ENCODE data around the gene CP. TPM values are rescaled to one million over a fixed set of nuclear protein-coding genes. Genes with fewer than 3 reads are reported as not detected.

CP gene
- polyA plus RNA-seq, 1 donor (not counting 4 experiments of a cell fraction or from before 2014, with no cell fraction given), result 0.03 TPM

GRCh38 chr3:149212386-149212785, 9.2 kb downstream of the CP start:
- no peaks in the 10 kb centered on the region for H3K36me3 ChIP-seq (ENCODE audit: control insufficient read depth in 2 of 2, extremely low read depth in 1 of 2, insufficient read depth in 2 of 2, low read length in 2 of 2)
- no peaks in the 10 kb centered on the region for H3K79me2 ChIP-seq (ENCODE audit: control insufficient read depth, insufficient read depth, low read length)
- H3K27ac ChIP-seq (ENCODE audit: control insufficient read depth, insufficient read depth, low read length), result no peak overlapping the region
- DNase-seq (ENCODE audit: low read depth, low spot score) (no peak), FAIRE-seq (no peak)
- no peak for TF ChIP-seq CTCF (optimal IDR thresholded peaks at IDR 0.05 in 1 of 3, IDR thresholded peaks at IDR 0.05 in 1 of 3, conservative IDR thresholded peaks at IDR 0.05 in 1 of 3; ENCODE audit: extremely low read depth in 1 of 3, insufficient read depth in 2 of 3, low read length in 3 of 3)
- TF ChIP-seq EZH2 (IDR thresholded peaks at IDR 0.05; ENCODE audit: low read length), result no peak
- no peaks in the 10 kb centered on the region for H3K9me1 ChIP-seq (ENCODE audit: control insufficient read depth, extremely low read depth, insufficient read depth, low read length)
- no peak overlapping the region for H2AFZ ChIP-seq (ENCODE audit: control insufficient read depth, low read length)
- H3K9me3 ChIP-seq (ENCODE audit: control insufficient read depth, low read depth, low read length), result no peaks in the 10 kb centered on the region
- H3K4me2 ChIP-seq (ENCODE audit: control insufficient read depth, extremely low read depth, insufficient read depth, low read depth, low read length), result no peak overlapping the region
- no peaks in the 10 kb centered on the region for H4K20me1 ChIP-seq (ENCODE audit: control insufficient read depth, extremely low read depth, insufficient read depth, low read length)
- dilution Hi-C loops (cut with MboI; ENCODE audit: extremely low pct_ligation_motif_present, low sequenced_read_pairs), result no loop called here
- no peaks in the 10 kb centered on the region for H3K4me1 ChIP-seq (ENCODE audit: control insufficient read depth, extremely low read depth, insufficient read depth, low read length)
- no peak overlapping the region for H3K4me3 ChIP-seq (ENCODE audit: control insufficient read depth in 2 of 3, extremely low read depth in 1 of 3, insufficient read depth in 2 of 3, low read depth in 1 of 3, low read length in 3 of 3)
- H3K9ac ChIP-seq (ENCODE audit: control insufficient read depth, extremely low read depth, insufficient read depth, low read length), result no peak overlapping the region
- H3K27me3 ChIP-seq (ENCODE audit: control insufficient read depth, extremely low read depth, insufficient read depth, low read length), result no peaks in the 10 kb centered on the region

DNA sequence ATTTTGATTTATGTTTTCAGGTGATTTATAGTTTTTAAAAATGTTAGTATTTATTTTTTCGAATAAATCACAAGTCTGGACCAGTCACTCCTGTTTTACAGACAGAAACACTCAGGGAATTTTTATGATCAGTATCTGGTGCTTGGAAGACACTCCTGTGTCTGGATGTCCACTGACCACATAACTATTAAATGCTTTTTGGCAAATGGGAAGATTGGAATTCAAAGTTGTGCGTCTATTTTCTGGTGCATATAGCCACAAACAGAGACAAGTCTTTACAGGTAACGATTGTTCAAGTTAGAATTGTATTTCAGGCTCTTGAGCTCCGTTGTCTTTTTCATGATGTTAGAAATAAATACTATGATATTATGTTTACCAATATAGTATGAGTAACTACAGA, 12.2 kb downstream of the CP start:
- Histone ChIP-seq H3K4me1 (ENCODE audit: control insufficient read depth, extremely low read depth, insufficient read depth, low read length) (no peaks in the 10 kb centered on the region), H3K27ac (ENCODE audit: control insufficient read depth, insufficient read depth, low read length) (no peak overlapping the region), H3K36me3 (ENCODE audit: control insufficient read depth in 2 of 2, extremely low read depth in 1 of 2, insufficient read depth in 2 of 2, low read length in 2 of 2) (no peaks in the 10 kb centered on the region), H3K27me3 (ENCODE audit: control insufficient read depth, extremely low read depth, insufficient read depth, low read length) (no peaks in the 10 kb centered on the region), H3K4me3 (ENCODE audit: control insufficient read depth in 2 of 3, extremely low read depth in 1 of 3, insufficient read depth in 2 of 3, low read depth in 1 of 3, low read length in 3 of 3) (no peak overlapping the region), H3K9me1 (ENCODE audit: control insufficient read depth, extremely low read depth, insufficient read depth, low read length) (no peaks in the 10 kb centered on the region), H3K4me2 (ENCODE audit: control insufficient read depth, extremely low read depth, insufficient read depth, low read depth, low read length) (no peak overlapping the region), H2AFZ (ENCODE audit: control insufficient read depth, low read length) (peak overlapping the region; percentile 15), H3K9ac (ENCODE audit: control insufficient read depth, extremely low read depth, insufficient read depth, low read length) (no peak overlapping the region), H4K20me1 (ENCODE audit: control insufficient read depth, extremely low read depth, insufficient read depth, low read length) (no peaks in the 10 kb centered on the region), H3K9me3 (ENCODE audit: control insufficient read depth, low read depth, low read length) (no peaks in the 10 kb centered on the region), H3K79me2 (ENCODE audit: control insufficient read depth, insufficient read depth, low read length) (no peaks in the 10 kb centered on the region)
- dilution Hi-C loops (cut with MboI; ENCODE audit: extremely low pct_ligation_motif_present, low sequenced_read_pairs), result no loop called here
- FAIRE-seq, result no peak
- no peak for DNase-seq (ENCODE audit: low read depth, low spot score)
- no peak for TF ChIP-seq EZH2 (IDR thresholded peaks at IDR 0.05; ENCODE audit: low read length)
- no peak for TF ChIP-seq CTCF (optimal IDR thresholded peaks at IDR 0.05 in 1 of 3, IDR thresholded peaks at IDR 0.05 in 1 of 3, conservative IDR thresholded peaks at IDR 0.05 in 1 of 3; ENCODE audit: extremely low read depth in 1 of 3, insufficient read depth in 2 of 3, low read length in 3 of 3)

Data from keratinocyte (primary cell).